ENCODE results near the gene HIRIP3.

HIRIP3 gene

GRCh38 chr16:29986931-29987330 is 8.5 kb downstream of the HIRIP3 start:
- TF ChIP-seq CEBPB (IDR thresholded peaks at IDR 0.05): no peak
- TF ChIP-seq NFIC (IDR thresholded peaks at IDR 0.05): no peak

GRCh38 chr16:29986231-29986630 is 9.2 kb downstream of the HIRIP3 start:
- TF ChIP-seq CEBPB (IDR thresholded peaks at IDR 0.05) (no peak), NFIC (IDR thresholded peaks at IDR 0.05) (no peak), YY1 (IDR thresholded peaks at IDR 0.05; ENCODE audit: low read depth) (no peak), TAF1 (IDR thresholded peaks at IDR 0.05; ENCODE audit: low read depth) (no peak), FOXM1 (IDR thresholded peaks at IDR 0.05; ENCODE audit: borderline replicate concordance, low read depth) (no peak), TEAD4 (IDR thresholded peaks at IDR 0.05) (no peak), USF1 (IDR thresholded peaks at IDR 0.05) (no peak), ZBTB7A (IDR thresholded peaks at IDR 0.05; ENCODE audit: low read depth) (no peak), RAD21 (IDR thresholded peaks at IDR 0.05; ENCODE audit: low read depth) (no peak), REST (IDR thresholded peaks at IDR 0.05; ENCODE audit: low read depth) (no peak), MAX (IDR thresholded peaks at IDR 0.05) (no peak), EGR1 (IDR thresholded peaks at IDR 0.05) (no peak), CREB1 (IDR thresholded peaks at IDR 0.05; ENCODE audit: low read depth) (no peak), TCF12 (IDR thresholded peaks at IDR 0.05; ENCODE audit: low read depth) (no peak), EP300 (IDR thresholded peaks at IDR 0.05; ENCODE audit: borderline replicate concordance) (no peak)

GRCh38 chr16:29985271-29985811 is 10.1 kb downstream of the HIRIP3 start:
- no peak for TF ChIP-seq REST (IDR thresholded peaks at IDR 0.05; ENCODE audit: low read depth)

GRCh38 chr16:29984764-29985147 is 10.7 kb downstream of the HIRIP3 start:
- no peak for TF ChIP-seq ZBTB7A (IDR thresholded peaks at IDR 0.05; ENCODE audit: low read depth)
- no peak for TF ChIP-seq EP300 (IDR thresholded peaks at IDR 0.05; ENCODE audit: borderline replicate concordance)
- TF ChIP-seq CREB1 (IDR thresholded peaks at IDR 0.05; ENCODE audit: low read depth): no peak
- no peak for TF ChIP-seq YY1 (IDR thresholded peaks at IDR 0.05; ENCODE audit: low read depth)
- no peak for TF ChIP-seq TEAD4 (IDR thresholded peaks at IDR 0.05)
- no peak for TF ChIP-seq CEBPB (IDR thresholded peaks at IDR 0.05)
- TF ChIP-seq USF1 (IDR thresholded peaks at IDR 0.05): no peak
- TF ChIP-seq FOXM1 (IDR thresholded peaks at IDR 0.05; ENCODE audit: borderline replicate concordance, low read depth): no peak
- TF ChIP-seq NFIC (IDR thresholded peaks at IDR 0.05): no peak
- TF ChIP-seq EGR1 (IDR thresholded peaks at IDR 0.05): no peak
- TF ChIP-seq MAX (IDR thresholded peaks at IDR 0.05): no peak
- no peak for TF ChIP-seq TAF1 (IDR thresholded peaks at IDR 0.05; ENCODE audit: low read depth)
- no peak for TF ChIP-seq TCF12 (IDR thresholded peaks at IDR 0.05; ENCODE audit: low read depth)

- no peak for TF ChIP-seq NFIC (IDR thresholded peaks at IDR 0.05)
- no peak for TF ChIP-seq YY1 (IDR thresholded peaks at IDR 0.05; ENCODE audit: low read depth)
- no peak for TF ChIP-seq TEAD4 (IDR thresholded peaks at IDR 0.05)
- TF ChIP-seq CEBPB (IDR thresholded peaks at IDR 0.05): no peak
- no peak for TF ChIP-seq MAX (IDR thresholded peaks at IDR 0.05)
- no peak for TF ChIP-seq TCF12 (IDR thresholded peaks at IDR 0.05; ENCODE audit: low read depth)
Measured at GRCh38 chr16:29984137-29984763, 11.2 kb downstream of the HIRIP3 start.

GRCh38 chr16:29983420-29984136 is 11.8 kb downstream of the HIRIP3 start:
- TF ChIP-seq TEAD4 (IDR thresholded peaks at IDR 0.05): no peak
- TF ChIP-seq EP300 (IDR thresholded peaks at IDR 0.05; ENCODE audit: borderline replicate concordance): no peak
- TF ChIP-seq MAX (IDR thresholded peaks at IDR 0.05): no peak
- no peak for TF ChIP-seq REST (IDR thresholded peaks at IDR 0.05; ENCODE audit: low read depth)
- no peak for TF ChIP-seq RAD21 (IDR thresholded peaks at IDR 0.05; ENCODE audit: low read depth)
- TF ChIP-seq EGR1 (IDR thresholded peaks at IDR 0.05): no peak
- TF ChIP-seq USF1 (IDR thresholded peaks at IDR 0.05): no peak
- no peak for TF ChIP-seq NFIC (IDR thresholded peaks at IDR 0.05)
- TF ChIP-seq FOXM1 (IDR thresholded peaks at IDR 0.05; ENCODE audit: borderline replicate concordance, low read depth): no peak
- TF ChIP-seq ZBTB7A (IDR thresholded peaks at IDR 0.05; ENCODE audit: low read depth): no peak
